Nephron (organoid): ENCODE measurements around the gene HDAC4.

Experiments
- H3K27ac Mint-ChIP-seq, 3 experiments: 2 replicates each; pipeline ENCODE4 v1.8.0; 2020; ENCODE audit warnings: mixed read lengths in 3 of 3, mild to moderate bottlenecking in 2 of 3, moderate library complexity in 1 of 3
- H3K27me3 Mint-ChIP-seq: 2 replicates; pipeline ENCODE4 v1.8.0; 2021; ENCODE audit warnings: low read depth, mild to moderate bottlenecking, moderate library complexity, mixed read lengths
- H3K36me3 Mint-ChIP-seq: 2 replicates; pipeline ENCODE4 v1.8.0; 2020; ENCODE audit warnings: low read depth, mixed read lengths
- H3K4me1 Mint-ChIP-seq: 2 replicates; pipeline ENCODE4 v1.8.0; 2020; ENCODE audit warnings: mixed read lengths
- H3K4me3 Mint-ChIP-seq, 3 experiments: 2 replicates each; pipeline ENCODE4 v1.8.0; 2020; ENCODE audit warnings: mild to moderate bottlenecking in 3 of 3, mixed read lengths in 3 of 3, moderate library complexity in 2 of 3
- H3K9me3 Mint-ChIP-seq: 2 replicates; pipeline ENCODE4 v1.8.0; 2020; ENCODE audit warnings: mixed read lengths
- CTCF ChIP-seq, 3 experiments: fragments of 200-600 bp; sonication (generic); IDR thresholded peaks; one replicate each; pipeline ENCODE4 v1.5.0; 2021; ENCODE audit warnings: antibody characterized with exemption in 3 of 3; ENCODE audit not compliant: unreplicated experiment in 3 of 3

The HDAC4 gene

GRCh38 chr2:239295377-239296019 lies 105.3 kb downstream of the HDAC4 start:
- no peak for TF ChIP-seq CTCF (IDR thresholded peaks at IDR 0.05; ENCODE audit: unreplicated experiment in 3 of 3)
- Mint-ChIP-seq H3K27me3 (peaks cover 5% of the 10 kb centered on the region), H3K4me3 (no peak overlapping the region), H3K9me3 (no peaks in the 10 kb centered on the region), H3K27ac (peak overlapping the region; percentile 68 to 80 (median 68)), H3K4me1 (peaks cover 75% of the 10 kb centered on the region), H3K36me3 (no peaks in the 10 kb centered on the region)

- peaks cover 77% of the 10 kb centered on the region for H3K4me1 Mint-ChIP-seq
- H3K36me3 Mint-ChIP-seq, result no peaks in the 10 kb centered on the region
- peak overlapping the region; percentile 52 to 93 (median 68) for H3K27ac Mint-ChIP-seq
- no peaks in the 10 kb centered on the region for H3K9me3 Mint-ChIP-seq
- no peak for TF ChIP-seq CTCF (IDR thresholded peaks at IDR 0.05; ENCODE audit: unreplicated experiment in 3 of 3)
- H3K4me3 Mint-ChIP-seq, result no peak overlapping the region
- H3K27me3 Mint-ChIP-seq, result peaks cover 5% of the 10 kb centered on the region
Observed at GRCh38 chr2:239294571-239295054, 106.2 kb downstream of the HDAC4 start.

GRCh38 chr2:239293775-239294430 lies 106.9 kb downstream of the HDAC4 start:
- H3K4me1 Mint-ChIP-seq, result peaks cover 78% of the 10 kb centered on the region
- peaks cover 5% of the 10 kb centered on the region for H3K27me3 Mint-ChIP-seq
- no peaks in the 10 kb centered on the region for H3K9me3 Mint-ChIP-seq
- peak overlapping the region; percentile 52 to 93 (median 68) for H3K27ac Mint-ChIP-seq
- no peaks in the 10 kb centered on the region for H3K36me3 Mint-ChIP-seq
- H3K4me3 Mint-ChIP-seq, result no peak overlapping the region
- TF ChIP-seq CTCF (IDR thresholded peaks at IDR 0.05; ENCODE audit: unreplicated experiment in 3 of 3), result no peak

- Mint-ChIP-seq H3K4me1 (peaks cover 80% of the 10 kb centered on the region), H3K27ac (peak overlapping the region; percentile 68 to 93 (median 72)), H3K36me3 (no peaks in the 10 kb centered on the region), H3K27me3 (peaks cover 5% of the 10 kb centered on the region), H3K4me3 (no peak overlapping the region), H3K9me3 (no peaks in the 10 kb centered on the region)
- TF ChIP-seq CTCF (IDR thresholded peaks at IDR 0.05; ENCODE audit: unreplicated experiment in 3 of 3), result no peak
Observed at GRCh38 chr2:239292959-239293774, 107.7 kb downstream of the HDAC4 start.

- Mint-ChIP-seq H3K27ac (peak overlapping the region; percentile 14 to 84 (median 68)), H3K36me3 (no peaks in the 10 kb centered on the region), H3K27me3 (peaks cover 5% of the 10 kb centered on the region), H3K4me1 (peaks cover 80% of the 10 kb centered on the region), H3K9me3 (no peaks in the 10 kb centered on the region), H3K4me3 (no peak overlapping the region)
- TF ChIP-seq CTCF (IDR thresholded peaks at IDR 0.05; ENCODE audit: unreplicated experiment in 3 of 3), result no peak
Observed at GRCh38 chr2:239292531-239292930, 108.3 kb downstream of the HDAC4 start.
